Thyroid gland (tissue), 4 donors: Measurements from ENCODE around the gene DYNC1I1.

Experiments used
- POLR2A ChIP-seq, 2 donors: fragments of 450-650 bp; IDR thresholded peaks; one replicate each; pipeline ENCODE4 v1.6.1; 2017; ENCODE audit warnings: antibody characterized with exemption in 2 of 2, mild to moderate bottlenecking in 2 of 2, moderate library complexity in 1 of 2
- TF ChIP-seq, protein P1 (sequence below), 6 experiments: fragments of 200-600 bp in 3 of 6; fragments of 450-650 bp in 3 of 6; sonication (generic) in 3 of 6; IDR thresholded peaks; one replicate each; pipeline ENCODE4 v1.5.1; 2016 to 2019; ENCODE audit warnings: antibody characterized with exemption in 6 of 6, mild to moderate bottlenecking in 2 of 6, inconsistent platforms in 1 of 6, moderate library complexity in 1 of 6

DNA sequence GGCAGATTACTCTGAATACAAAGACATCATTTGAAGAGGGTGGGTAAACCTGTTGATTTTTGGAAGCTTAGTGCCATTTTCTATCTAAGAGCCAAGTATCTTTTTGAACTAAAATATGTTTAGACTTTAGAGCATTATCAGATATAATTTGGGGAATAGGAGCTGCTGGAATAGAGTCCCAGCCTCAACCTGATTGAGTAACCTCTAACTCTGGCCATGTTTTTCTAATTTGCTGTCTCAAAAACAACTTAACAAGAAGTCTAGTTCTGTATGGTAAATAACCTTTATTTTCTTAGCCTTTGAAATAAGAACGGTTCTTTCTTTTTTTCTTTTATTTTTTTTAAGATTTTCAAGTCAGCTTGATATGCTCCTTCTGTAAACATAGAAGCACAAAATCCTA lies 224.5 kb downstream of the DYNC1I1 start:
- no peak for TF ChIP-seq POLR2A (IDR thresholded peaks at IDR 0.05)
- TF ChIP-seq, protein P1, sequence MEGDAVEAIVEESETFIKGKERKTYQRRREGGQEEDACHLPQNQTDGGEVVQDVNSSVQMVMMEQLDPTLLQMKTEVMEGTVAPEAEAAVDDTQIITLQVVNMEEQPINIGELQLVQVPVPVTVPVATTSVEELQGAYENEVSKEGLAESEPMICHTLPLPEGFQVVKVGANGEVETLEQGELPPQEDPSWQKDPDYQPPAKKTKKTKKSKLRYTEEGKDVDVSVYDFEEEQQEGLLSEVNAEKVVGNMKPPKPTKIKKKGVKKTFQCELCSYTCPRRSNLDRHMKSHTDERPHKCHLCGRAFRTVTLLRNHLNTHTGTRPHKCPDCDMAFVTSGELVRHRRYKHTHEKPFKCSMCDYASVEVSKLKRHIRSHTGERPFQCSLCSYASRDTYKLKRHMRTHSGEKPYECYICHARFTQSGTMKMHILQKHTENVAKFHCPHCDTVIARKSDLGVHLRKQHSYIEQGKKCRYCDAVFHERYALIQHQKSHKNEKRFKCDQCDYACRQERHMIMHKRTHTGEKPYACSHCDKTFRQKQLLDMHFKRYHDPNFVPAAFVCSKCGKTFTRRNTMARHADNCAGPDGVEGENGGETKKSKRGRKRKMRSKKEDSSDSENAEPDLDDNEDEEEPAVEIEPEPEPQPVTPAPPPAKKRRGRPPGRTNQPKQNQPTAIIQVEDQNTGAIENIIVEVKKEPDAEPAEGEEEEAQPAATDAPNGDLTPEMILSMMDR (IDR thresholded peaks at IDR 0.05), result no peak
